Neural progenitor cell (in vitro differentiated cells): ENCODE data around the gene NCK2. TPM values are rescaled to one million over a fixed set of nuclear protein-coding genes. Genes with fewer than 3 reads are reported as not detected.
A peak's percentile ranks its signal among the peaks of the same experiment; 100 is the strongest.

Experiments used
- DNase-seq: peaks from one replicate; pipeline ENCODE4 v3.0.0-alpha.2; 2016; ENCODE audit warnings: low spot score
- H2AFZ ChIP-seq: fragments of 200-600 bp; sonication (generic); replicated peaks from 2 replicates; pipeline ENCODE4 v1.6.1; 2016; ENCODE audit warnings: antibody characterized with exemption
- H3F3A ChIP-seq: fragments of 200-600 bp; sonication (generic); 2 replicates; pipeline ENCODE4 v1.6.1; 2016; ENCODE audit warnings: antibody characterized with exemption, low read depth
- H3K27ac ChIP-seq: fragments of 200-600 bp; sonication (generic); 2 replicates; pipeline ENCODE4 v1.5.1; 2016; ENCODE audit warnings: mild to moderate bottlenecking
- H3K27me3 ChIP-seq: fragments of 200-600 bp; sonication (generic); 2 replicates; pipeline ENCODE4 v1.6.1; 2016; ENCODE audit warnings: mild to moderate bottlenecking, moderate library complexity
- H3K36me3 ChIP-seq: fragments of 200-600 bp; sonication (generic); 2 replicates; pipeline ENCODE4 v1.5.1; 2016
- H3K4me1 ChIP-seq: fragments of 200-600 bp; sonication (generic); 2 replicates; pipeline ENCODE4 v1.6.1; 2016; ENCODE audit warnings: mixed run types
- H3K4me2 ChIP-seq: fragments of 200-600 bp; sonication (generic); 2 replicates; pipeline ENCODE4 v1.6.1; 2016
- H3K4me3 ChIP-seq: fragments of 200-600 bp; sonication (generic); 2 replicates; pipeline ENCODE4 v1.5.1; 2016
- H3K79me2 ChIP-seq: fragments of 200-600 bp; sonication (generic); 2 replicates; pipeline ENCODE4 v1.6.1; 2016; ENCODE audit warnings: low read depth
- H3K9ac ChIP-seq: fragments of 200-600 bp; sonication (generic); 2 replicates; pipeline ENCODE4 v1.6.1; 2016
- H3K9me3 ChIP-seq: fragments of 200-600 bp; sonication (generic); 2 replicates; pipeline ENCODE4 v1.5.1; 2016; ENCODE audit warnings: low read depth
- H4K20me1 ChIP-seq: fragments of 200-600 bp; sonication (generic); 2 replicates; pipeline ENCODE4 v1.6.1; 2016; ENCODE audit warnings: low read depth
- H3K27ac Mint-ChIP-seq: 3 replicates; pipeline ENCODE4 v1.8.0; 2021; ENCODE audit warnings: mixed read lengths
- H3K27me3 Mint-ChIP-seq: 2 replicates; pipeline ENCODE4 v1.8.0; 2022; ENCODE audit warnings: low read depth, mild to moderate bottlenecking, inconsistent platforms, moderate library complexity, mixed read lengths; ENCODE audit not compliant: insufficient read depth
- H3K36me3 Mint-ChIP-seq: 3 replicates; pipeline ENCODE4 v1.8.0; 2021; ENCODE audit warnings: mixed read lengths
- H3K4me1 Mint-ChIP-seq: 3 replicates; pipeline ENCODE4 v1.8.0; 2021; ENCODE audit warnings: mixed read lengths
- H3K4me3 Mint-ChIP-seq: 3 replicates; pipeline ENCODE4 v1.8.0; 2021; ENCODE audit warnings: mild to moderate bottlenecking, moderate library complexity, mixed read lengths
- H3K9me3 Mint-ChIP-seq: 3 replicates; pipeline ENCODE4 v1.8.0; 2020; ENCODE audit warnings: mixed read lengths
- CTCF ChIP-seq: fragments of 200-600 bp; sonication (generic); IDR thresholded peaks from 2 replicates; pipeline ENCODE4 v1.5.1; 2017; ENCODE audit warnings: antibody characterized with exemption, mild to moderate bottlenecking
- EZH2 ChIP-seq: fragments of 200-600 bp; sonication (generic); IDR thresholded peaks from 2 replicates; pipeline ENCODE4 v1.6.1; 2017; ENCODE audit warnings: antibody characterized with exemption, mild to moderate bottlenecking, moderate library complexity
- EZH2phosphoT487 ChIP-seq: fragments of 200-600 bp; sonication (generic); IDR thresholded peaks from 2 replicates; pipeline ENCODE4 v1.6.1; 2017; ENCODE audit warnings: antibody characterized with exemption
- total RNA-seq: library from RNA; depleted of rRNA; stranded (reverse); fragments of >200 nt; gene quantifications from 2 replicates; pipeline ENCODE4 v1.2.3, GENCODE V29; 2015; ENCODE audit warnings: low replicate concordance

Gene NCK2
- total RNA-seq, 1 donor from 2014 or later, result 26.2 TPM

- Histone ChIP-seq H3K4me3 (no peak overlapping the region), H3K79me2 (peaks cover 97% of the 10 kb centered on the region), H3K36me3 (no peaks in the 10 kb centered on the region), H3F3A (no peaks in the 10 kb centered on the region), H3K4me1 (peaks cover 6% of the 10 kb centered on the region), H3K27ac (no peak overlapping the region), H3K4me2 (no peak overlapping the region), H3K9ac (no peak overlapping the region), H3K27me3 (no peaks in the 10 kb centered on the region), H2AFZ (no peak overlapping the region), H3K9me3 (no peaks in the 10 kb centered on the region), H4K20me1 (peaks cover 73% of the 10 kb centered on the region)
- Mint-ChIP-seq H3K4me1 (peaks cover 3% of the 10 kb centered on the region), H3K9me3 (peaks cover 14% of the 10 kb centered on the region), H3K27ac (no peak overlapping the region), H3K27me3 (peaks cover 6% of the 10 kb centered on the region), H3K4me3 (no peak overlapping the region), H3K36me3 (peaks cover 31% of the 10 kb centered on the region)
- TF ChIP-seq CTCF, result peak; percentile 26
- TF ChIP-seq EZH2phosphoT487, result no peak
- DNase-seq, result no peak
These were observed 45.2 kb downstream of the NCK2 start for GRCh38 chr2:105789745-105790460.

- Histone ChIP-seq H2AFZ (no peak overlapping the region), H4K20me1 (peaks cover 73% of the 10 kb centered on the region), H3K4me2 (no peak overlapping the region), H3K79me2 (peaks cover 97% of the 10 kb centered on the region), H3K27me3 (no peaks in the 10 kb centered on the region), H3F3A (no peaks in the 10 kb centered on the region), H3K4me1 (peaks cover 14% of the 10 kb centered on the region), H3K9me3 (no peaks in the 10 kb centered on the region), H3K36me3 (no peaks in the 10 kb centered on the region), H3K9ac (no peak overlapping the region), H3K27ac (no peak overlapping the region), H3K4me3 (no peak overlapping the region)
- Mint-ChIP-seq H3K4me1 (peaks cover 7% of the 10 kb centered on the region), H3K27me3 (peaks cover 6% of the 10 kb centered on the region), H3K27ac (no peak overlapping the region), H3K4me3 (no peak overlapping the region), H3K9me3 (peaks cover 14% of the 10 kb centered on the region), H3K36me3 (peaks cover 31% of the 10 kb centered on the region)
- no peak for DNase-seq
- no peak for TF ChIP-seq CTCF
These were observed 45.9 kb downstream of the NCK2 start for GRCh38 chr2:105790461-105791149.

GRCh38 chr2:105791229-105791628 lies 46.5 kb downstream of the NCK2 start:
- H3K9me3 Mint-ChIP-seq, result peaks cover 14% of the 10 kb centered on the region
- no peak overlapping the region for H3K4me2 ChIP-seq
- no peak overlapping the region for H3K4me3 Mint-ChIP-seq
- H3K4me1 Mint-ChIP-seq, result peaks cover 8% of the 10 kb centered on the region
- peaks cover 3% of the 10 kb centered on the region for H3K27me3 Mint-ChIP-seq
- no peak for DNase-seq
- H3K36me3 ChIP-seq, result no peaks in the 10 kb centered on the region
- H3K27ac ChIP-seq, result no peak overlapping the region
- H3K36me3 Mint-ChIP-seq, result peaks cover 29% of the 10 kb centered on the region
- no peak overlapping the region for H3K27ac Mint-ChIP-seq
- H3K4me3 ChIP-seq, result no peak overlapping the region
- H3K9me3 ChIP-seq, result no peaks in the 10 kb centered on the region
- H3K4me1 ChIP-seq, result peaks cover 20% of the 10 kb centered on the region
- no peaks in the 10 kb centered on the region for H3K27me3 ChIP-seq
- no peaks in the 10 kb centered on the region for H3F3A ChIP-seq
- H3K79me2 ChIP-seq, result peaks cover 97% of the 10 kb centered on the region
- no peak overlapping the region for H2AFZ ChIP-seq
- TF ChIP-seq EZH2phosphoT487 (no peak), CTCF (no peak), EZH2 (no peak)
- H3K9ac ChIP-seq, result no peak overlapping the region
- H4K20me1 ChIP-seq, result peaks cover 73% of the 10 kb centered on the region
